ENCODE results near the gene OCA2. TPM values are rescaled to one million over a fixed set of nuclear protein-coding genes. Genes with fewer than 3 reads are reported as not detected.

The OCA2 gene
- polyA plus RNA-seq, 1 experiment = 0.02 TPM

- no peak overlapping the region for H3K4me3 ChIP-seq (ENCODE audit: low read depth, low read length)
- POLR2A ChIA-PET = no interaction called here
- H3K27me3 ChIP-seq (ENCODE audit: control insufficient read depth, insufficient read depth, low read length) = no peaks in the 10 kb centered on the region
- DNase-seq (ENCODE audit: low read depth) = no peak
- H3K36me3 ChIP-seq (ENCODE audit: control insufficient read depth, insufficient read depth, low read length) = peaks cover 22% of the 10 kb centered on the region
- TF ChIP-seq CTCF (IDR thresholded peaks at IDR 0.05; ENCODE audit: insufficient read depth, low read depth, low read length) = no peak
- CTCF ChIA-PET = interaction anchor here (5.7 kb wide), 1 partner anchor 13 kb away, joined by 40 read pairs; no protein-coding TSS in a partner anchor
Measured at GRCh38 chr15:28111543-28111942, 12.4 kb upstream of the OCA2 start.

DNA sequence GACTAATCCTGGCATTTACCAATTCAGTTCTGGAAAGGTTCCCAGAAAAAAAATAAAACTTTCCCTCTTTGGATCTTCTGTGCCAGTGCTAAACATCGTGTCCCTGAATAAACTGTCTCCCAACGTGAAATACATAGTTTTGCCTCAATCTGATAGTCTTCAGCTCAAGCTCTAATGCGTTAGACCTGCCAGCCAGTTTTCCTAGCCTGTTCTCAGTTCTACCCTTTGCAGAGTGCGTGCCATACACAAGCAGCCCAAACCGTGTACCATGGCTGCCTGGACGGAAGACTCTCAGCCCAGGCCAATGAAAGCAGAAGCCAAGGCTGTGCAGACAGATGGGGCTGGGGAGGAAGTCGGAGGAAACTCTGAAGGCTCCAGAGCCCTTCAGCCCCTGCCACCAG lies 11.4 kb upstream of the OCA2 start:
- ChIA-PET CTCF (interaction anchor here (1.0 to 2.3 kb wide), 6 partner anchors 9 to 25 kb away, joined by 3 to 8 read pairs (median 4); partner anchors contain the start of gene OCA2), POLR2A (no interaction called here)
- Histone ChIP-seq H3K4me3 (ENCODE audit: low read depth, low read length) (no peak overlapping the region), H3K27me3 (ENCODE audit: control insufficient read depth, insufficient read depth, low read length) (no peaks in the 10 kb centered on the region), H3K36me3 (ENCODE audit: control insufficient read depth, insufficient read depth, low read length) (peaks cover 19% of the 10 kb centered on the region)
- DNase-seq (ENCODE audit: low read depth) = no peak
- TF ChIP-seq CTCF (IDR thresholded peaks at IDR 0.05; ENCODE audit: insufficient read depth, low read depth, low read length) = no peak

DNA sequence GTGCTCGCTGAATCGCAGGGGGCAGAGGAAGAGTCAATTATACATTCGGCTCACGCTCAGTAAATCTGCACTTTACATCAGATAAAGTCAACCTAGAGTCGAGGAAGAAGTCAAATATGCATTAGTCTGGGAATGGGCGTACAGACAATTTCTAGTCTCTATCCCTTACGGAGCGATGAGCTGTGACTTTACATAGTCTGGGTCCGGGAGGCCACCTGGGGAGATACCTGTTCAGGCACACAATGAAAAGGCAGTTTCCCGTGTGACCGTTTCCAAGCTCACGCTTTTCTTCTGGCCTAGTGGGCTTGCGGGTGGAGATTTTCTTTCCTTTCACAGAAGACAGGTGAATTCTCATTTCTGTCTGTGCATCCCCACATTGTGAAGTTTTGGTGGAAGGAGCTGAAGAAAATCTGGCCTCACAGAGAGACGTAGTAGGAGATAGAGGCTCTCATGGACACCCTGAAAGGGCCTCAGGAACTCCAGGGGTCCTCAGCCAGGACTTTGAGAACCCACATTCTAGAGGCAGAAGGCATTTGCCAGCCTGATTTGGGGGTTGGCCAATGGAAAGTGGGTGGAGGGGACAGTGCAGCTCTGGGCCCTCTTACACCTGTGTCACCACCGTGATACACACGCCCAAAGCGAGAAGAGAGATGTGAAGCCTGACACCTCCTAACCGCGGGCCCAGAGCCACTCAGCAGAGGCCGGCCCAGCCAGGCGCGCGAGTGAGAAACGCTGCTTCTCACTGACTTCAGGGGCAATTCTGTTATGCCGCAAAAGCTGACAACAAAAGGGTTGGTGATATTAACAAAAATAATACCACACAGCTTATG lies 10.7 kb upstream of the OCA2 start:
- peaks cover 18% of the 10 kb centered on the region for H3K36me3 ChIP-seq (ENCODE audit: control insufficient read depth, insufficient read depth, low read length)
- DNase-seq (ENCODE audit: low read depth) = no peak
- H3K4me3 ChIP-seq (ENCODE audit: low read depth, low read length) = no peak overlapping the region
- no peaks in the 10 kb centered on the region for H3K27me3 ChIP-seq (ENCODE audit: control insufficient read depth, insufficient read depth, low read length)
- ChIA-PET CTCF (interaction anchor here (1.0 to 2.3 kb wide), 7 partner anchors 11 to 25 kb away, joined by 3 to 8 read pairs (median 4); partner anchors contain the start of gene OCA2), POLR2A (no interaction called here)
- TF ChIP-seq CTCF (IDR thresholded peaks at IDR 0.05; ENCODE audit: insufficient read depth, low read depth, low read length) = no peak

- Histone ChIP-seq H3K4me3 (ENCODE audit: low read depth, low read length) (no peak overlapping the region), H3K27me3 (ENCODE audit: control insufficient read depth, insufficient read depth, low read length) (no peaks in the 10 kb centered on the region), H3K36me3 (ENCODE audit: control insufficient read depth, insufficient read depth, low read length) (peaks cover 3% of the 10 kb centered on the region)
- no peak for TF ChIP-seq CTCF (IDR thresholded peaks at IDR 0.05; ENCODE audit: insufficient read depth, low read depth, low read length)
- DNase-seq (ENCODE audit: low read depth) = no peak
- POLR2A ChIA-PET = no interaction called here
- CTCF ChIA-PET = interaction anchor here (1.1 to 1.9 kb wide), 3 partner anchors 15 to 17 kb away, joined by 3 to 5 read pairs (median 4); no protein-coding TSS in a partner anchor
Measured at GRCh38 chr15:28107904-28108275, 8.8 kb upstream of the OCA2 start.

DNA sequence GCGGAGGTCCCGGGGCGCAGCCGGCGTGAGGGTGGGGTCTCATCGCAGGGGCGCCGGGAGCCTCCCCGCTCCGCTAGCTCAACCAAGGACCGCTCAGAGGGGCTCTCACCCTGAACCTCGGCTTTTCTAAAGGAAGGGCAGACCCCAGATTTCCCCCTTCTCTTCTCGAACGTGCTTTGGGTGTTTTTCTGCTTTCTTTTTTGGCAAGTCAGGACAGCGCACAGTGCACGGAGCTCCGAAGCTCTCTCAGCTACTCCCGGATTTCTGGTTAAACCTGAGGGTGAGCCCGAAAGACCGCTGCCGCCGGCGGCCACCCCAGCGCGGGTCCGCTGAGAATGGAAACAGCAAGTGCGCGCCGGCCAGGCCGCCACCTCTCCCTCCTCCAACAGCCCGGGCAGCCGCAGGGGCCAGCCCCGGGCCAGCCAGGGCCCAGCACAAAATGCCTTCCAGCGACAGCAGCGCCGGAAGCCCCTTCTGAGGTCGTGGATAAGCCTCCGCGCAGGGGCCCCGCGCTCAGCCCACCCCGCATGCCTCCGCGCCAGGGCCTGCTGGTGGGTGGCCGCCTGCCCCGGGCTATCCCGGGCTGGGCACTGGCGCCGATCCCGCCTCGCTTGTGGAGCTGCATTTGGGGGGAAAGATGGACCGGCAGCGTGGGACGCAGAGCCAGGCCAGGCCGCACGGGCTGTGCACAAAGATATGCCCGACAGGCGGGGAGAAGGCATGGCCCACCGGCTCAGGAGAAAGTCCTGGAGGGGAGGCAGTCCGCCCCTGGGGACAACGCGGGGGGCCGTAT lies 8.2 kb upstream of the OCA2 start:
- TF ChIP-seq CTCF (IDR thresholded peaks at IDR 0.05; ENCODE audit: insufficient read depth, low read depth, low read length) = no peak
- Histone ChIP-seq H3K4me3 (ENCODE audit: low read depth, low read length) (peak overlapping the region; percentile 43), H3K36me3 (ENCODE audit: control insufficient read depth, insufficient read depth, low read length) (peaks cover 3% of the 10 kb centered on the region), H3K27me3 (ENCODE audit: control insufficient read depth, insufficient read depth, low read length) (no peaks in the 10 kb centered on the region)
- CTCF ChIA-PET = interaction anchor here (1.1 to 1.9 kb wide), 3 partner anchors 16 to 18 kb away, joined by 3 to 5 read pairs (median 4); no protein-coding TSS in a partner anchor
- no peak for DNase-seq (ENCODE audit: low read depth)
- POLR2A ChIA-PET = no interaction called here

All from BJ (cell line).